HG02840 (cell line): ENCODE results near the gene PLEKHH2.

Experiments
- ATAC-seq: cut with Tn5 transposase; IDR thresholded peaks from one replicate; pipeline ENCODE4 v1.9.1; 2021; ENCODE audit warnings: mild to moderate bottlenecking, moderate library complexity, moderate number of reproducible peaks; ENCODE audit not compliant: unreplicated experiment, low FRiP score

PLEKHH2 gene

GRCh38 chr2:43752302-43752701 is 115.2 kb downstream of the PLEKHH2 start:
- ATAC-seq = no peak

- no peak for ATAC-seq
Measured at GRCh38 chr2:43754180-43754579, 117.1 kb downstream of the PLEKHH2 start.

GRCh38 chr2:43758739-43759138 is 121.7 kb downstream of the PLEKHH2 start:
- ATAC-seq = no peak

- no peak for ATAC-seq
Measured at GRCh38 chr2:43759195-43759594, 122.1 kb downstream of the PLEKHH2 start.

- ATAC-seq = no peak
Measured at GRCh38 chr2:43762286-43762685, 125.2 kb downstream of the PLEKHH2 start.

GRCh38 chr2:43763091-43763490 is 126.0 kb downstream of the PLEKHH2 start:
- ATAC-seq = no peak

GRCh38 chr2:43764086-43764705 is 127.1 kb downstream of the PLEKHH2 start:
- no peak for ATAC-seq

- no peak for ATAC-seq
Measured at GRCh38 chr2:43766006-43766405, 128.9 kb downstream of the PLEKHH2 start.

- peak; percentile 98 for ATAC-seq
Measured at GRCh38 chr2:43773876-43774613, 137.0 kb downstream of the PLEKHH2 start, which contains the start of gene DYNC2LI1. DYNC2LI1 (plus strand) TSS chr2:43774039; CDS start chr2:43774139, 100 bp downstream.

- no peak for ATAC-seq
Measured at GRCh38 chr2:43774617-43775016, 137.6 kb downstream of the PLEKHH2 start.

GRCh38 chr2:43776324-43776723 is 139.3 kb downstream of the PLEKHH2 start:
- ATAC-seq = no peak

GRCh38 chr2:43777306-43777926 is 140.4 kb downstream of the PLEKHH2 start:
- ATAC-seq = no peak

- ATAC-seq = no peak
Measured at GRCh38 chr2:43778233-43778632, 141.2 kb downstream of the PLEKHH2 start.

GRCh38 chr2:43787895-43788294 is 150.8 kb downstream of the PLEKHH2 start:
- no peak for ATAC-seq

- ATAC-seq = no peak
Measured at GRCh38 chr2:43788646-43789045, 151.6 kb downstream of the PLEKHH2 start.

- no peak for ATAC-seq
Measured at GRCh38 chr2:43790147-43790546, 153.1 kb downstream of the PLEKHH2 start.

- ATAC-seq = no peak
Measured at GRCh38 chr2:43791035-43791765, 154.1 kb downstream of the PLEKHH2 start.

GRCh38 chr2:43792653-43793052 is 155.6 kb downstream of the PLEKHH2 start:
- ATAC-seq = no peak

GRCh38 chr2:43794956-43795355 is 157.9 kb downstream of the PLEKHH2 start:
- no peak for ATAC-seq

- ATAC-seq = no peak
Measured at GRCh38 chr2:43796206-43796605, 159.1 kb downstream of the PLEKHH2 start.

GRCh38 chr2:43798300-43798699 is 161.2 kb downstream of the PLEKHH2 start:
- ATAC-seq = no peak
